Measurements from ENCODE around the gene FGF21.

The FGF21 gene

GRCh38 chr19:48796298-48797083, 41.2 kb downstream of the FGF21 start:
- no peak overlapping the region for H3K4me3 ChIP-seq (replicated peaks; ENCODE audit: low read depth, low read length)
- DNase-seq (ENCODE audit: low read depth): no peak
- TF ChIP-seq CTCF (IDR thresholded peaks at IDR 0.05; ENCODE audit: low read length, missing control alignments): no peak

- no peak overlapping the region for H3K4me3 ChIP-seq (replicated peaks; ENCODE audit: low read depth, low read length)
- TF ChIP-seq CTCF (IDR thresholded peaks at IDR 0.05; ENCODE audit: low read length, missing control alignments): no peak
- DNase-seq (ENCODE audit: low read depth): no peak
Observed at GRCh38 chr19:48797103-48797502, 41.8 kb downstream of the FGF21 start.

GRCh38 chr19:48798937-48799336, 43.6 kb downstream of the FGF21 start:
- TF ChIP-seq CTCF (IDR thresholded peaks at IDR 0.05; ENCODE audit: low read length, missing control alignments): no peak
- H3K4me3 ChIP-seq (replicated peaks; ENCODE audit: low read depth, low read length): no peak overlapping the region
- DNase-seq (ENCODE audit: low read depth): no peak

GRCh38 chr19:48799358-48800300, 44.3 kb downstream of the FGF21 start:
- no peak for DNase-seq (ENCODE audit: low read depth)
- no peak for TF ChIP-seq CTCF (IDR thresholded peaks at IDR 0.05; ENCODE audit: low read length, missing control alignments)
- no peak overlapping the region for H3K4me3 ChIP-seq (replicated peaks; ENCODE audit: low read depth, low read length)

- no peak for TF ChIP-seq CTCF (IDR thresholded peaks at IDR 0.05; ENCODE audit: low read length, missing control alignments)
- no peak for DNase-seq (ENCODE audit: low read depth)
Observed at GRCh38 chr19:48802623-48803022, 47.3 kb downstream of the FGF21 start.

GRCh38 chr19:48804496-48804895, 49.2 kb downstream of the FGF21 start:
- TF ChIP-seq CTCF (IDR thresholded peaks at IDR 0.05; ENCODE audit: low read length, missing control alignments): no peak
- DNase-seq (ENCODE audit: low read depth): no peak
- no peak overlapping the region for H3K4me3 ChIP-seq (replicated peaks; ENCODE audit: low read depth, low read length)

More at GRCh38 chr19:48802623-48803022, 47.3 kb downstream of the FGF21 start:
- H3K4me3 ChIP-seq (replicated peaks; ENCODE audit: low read depth, low read length): no peak overlapping the region

All from fibroblast of pulmonary artery (primary cell).